Liver (tissue), 3 donors: ENCODE data around the gene MRPS11.

Experiments used
- CTCF ChIP-seq: fragments of 150-350 bp; IDR thresholded peaks from 2 replicates; pipeline ENCODE4 v1.5.1; 2017; ENCODE audit warnings: improper control_type of control experiment, low read depth, low read length; ENCODE audit not compliant: missing input control
- FOXA1 ChIP-seq: IDR thresholded peaks from 2 replicates; pipeline ENCODE4 v1.6.1; 2016; ENCODE audit warnings: antibody characterized with exemption
- GABPA ChIP-seq, 2 donors: IDR thresholded peaks in 1 of 2; conservative IDR thresholded peaks in 1 of 2; 2 replicates each; pipeline ENCODE4 v1.6.1; 2016; ENCODE audit warnings: antibody characterized with exemption in 2 of 2, mild to moderate bottlenecking in 1 of 2, moderate library complexity in 1 of 2
- JUND ChIP-seq, 2 donors: IDR thresholded peaks; 2 replicates each; pipeline ENCODE4 v1.6.1; 2016; ENCODE audit warnings: antibody characterized with exemption in 2 of 2
- MAX ChIP-seq: IDR thresholded peaks from 2 replicates; pipeline ENCODE4 v1.6.1; 2016; ENCODE audit warnings: antibody characterized with exemption
- TAF1 ChIP-seq: conservative IDR thresholded peaks from 2 replicates; pipeline ENCODE4 v1.6.1; 2016; ENCODE audit warnings: antibody characterized with exemption, mild to moderate bottlenecking
- YY1 ChIP-seq: IDR thresholded peaks from 2 replicates; pipeline ENCODE4 v1.6.1; 2016; ENCODE audit warnings: antibody characterized with exemption, mild to moderate bottlenecking
- donor health status: healthy.
- donor health status: healthy.

GRCh38 chr15:88504445-88504844 lies 36.9 kb downstream of the MRPS11 start:
- TF ChIP-seq CTCF = no peak
- TF ChIP-seq YY1 = no peak
- no peak for TF ChIP-seq MAX
- TF ChIP-seq GABPA (IDR thresholded peaks at IDR 0.05 in 1 of 2, conservative IDR thresholded peaks at IDR 0.05 in 1 of 2) = no peak
- TF ChIP-seq TAF1 = no peak
- TF ChIP-seq FOXA1 = no peak
- no peak for TF ChIP-seq JUND (IDR thresholded peaks at IDR 0.05)
